ENCODE data around the gene RHBDD1. TPM values are rescaled to one million over a fixed set of nuclear protein-coding genes. Genes with fewer than 3 reads are reported as not detected.

RHBDD1 gene
- polyA plus RNA-seq, 4 donors: 27.7 to 33.5 (median 32.1) TPM

GRCh38 chr2:227020416-227020815 is 184.6 kb downstream of the RHBDD1 start:
- DNase-seq (ENCODE audit: low read depth in 4 of 4, low spot score in 3 of 4): no peak

GRCh38 chr2:227022608-227023007 is 186.8 kb downstream of the RHBDD1 start:
- DNase-seq (ENCODE audit: low read depth in 4 of 4, low spot score in 3 of 4): no peak

GRCh38 chr2:227025510-227025909 is 189.7 kb downstream of the RHBDD1 start:
- no peak for DNase-seq (ENCODE audit: low read depth in 4 of 4, low spot score in 3 of 4)

- no peak for DNase-seq (ENCODE audit: low read depth in 4 of 4, low spot score in 3 of 4)
These were observed 193.7 kb downstream of the RHBDD1 start for GRCh38 chr2:227029426-227030105.

GRCh38 chr2:227030789-227031188 is 194.9 kb downstream of the RHBDD1 start:
- no peak for DNase-seq (ENCODE audit: low read depth in 4 of 4, low spot score in 3 of 4)

GRCh38 chr2:227031379-227031778 is 195.5 kb downstream of the RHBDD1 start:
- no peak for DNase-seq (ENCODE audit: low read depth in 4 of 4, low spot score in 3 of 4)

- DNase-seq (ENCODE audit: low read depth in 4 of 4, low spot score in 3 of 4): peak in 1 of 4 donors; percentile 42
These were observed 197.8 kb downstream of the RHBDD1 start for GRCh38 chr2:227033471-227034148.

GRCh38 chr2:227035711-227036367 is 200.0 kb downstream of the RHBDD1 start:
- no peak for DNase-seq (ENCODE audit: low read depth in 4 of 4, low spot score in 3 of 4)

- no peak for DNase-seq (ENCODE audit: low read depth in 4 of 4, low spot score in 3 of 4)
These were observed 200.7 kb downstream of the RHBDD1 start for GRCh38 chr2:227036527-227036926.

GRCh38 chr2:227038550-227039189 is 202.8 kb downstream of the RHBDD1 start:
- DNase-seq (ENCODE audit: low read depth in 4 of 4, low spot score in 3 of 4): peak in 2 of 4 donors; percentile 12 to 25

GRCh38 chr2:227043981-227044380 is 208.1 kb downstream of the RHBDD1 start:
- DNase-seq (ENCODE audit: low read depth in 4 of 4, low spot score in 3 of 4): no peak

Other genes with a start within 250 kb of the RHBDD1 start
- 10 to 100 TPM; 13.0 to 15.3 (median 13.5) TPM for gene IRS1, start 36.2 kb upstream of the RHBDD1 start, polyA plus RNA-seq (ENCODE audit: insufficient read length in 4 of 4)

Measured in right renal pelvis (tissue), 4 donors.